Progenitor cell of endocrine pancreas (in vitro differentiated cells): ENCODE measurements around the gene PLK1. TPM values are rescaled to one million over a fixed set of nuclear protein-coding genes. Genes with fewer than 3 reads are reported as not detected.
"Not testable (repeated sequence)": the region's sequence is repeated elsewhere in the genome, so short reads cannot be mapped to it uniquely, and the experiment has no call there.

Experiments
- DNase-seq: peaks from one replicate; pipeline ENCODE4 v3.0.0; 2021; ENCODE audit warnings: low spot score; ENCODE audit not compliant: unreplicated experiment
- H3K27ac Mint-ChIP-seq: 2 replicates; pipeline ENCODE4 v1.8.0; 2021; ENCODE audit warnings: mild to moderate bottlenecking, moderate library complexity, mixed read lengths
- H3K27me3 Mint-ChIP-seq: 2 replicates; pipeline ENCODE4 v1.8.0; 2021; ENCODE audit warnings: mixed read lengths
- H3K36me3 Mint-ChIP-seq: 2 replicates; pipeline ENCODE4 v1.8.0; 2022; ENCODE audit warnings: mixed read lengths; ENCODE audit not compliant: insufficient read depth
- H3K4me1 Mint-ChIP-seq: 2 replicates; pipeline ENCODE4 v1.8.0; 2021; ENCODE audit warnings: low read depth, mixed read lengths
- H3K4me3 Mint-ChIP-seq: 2 replicates; pipeline ENCODE4 v1.8.0; 2021; ENCODE audit warnings: low read depth, mild to moderate bottlenecking, moderate library complexity, mixed read lengths
- H3K9me3 Mint-ChIP-seq: 2 replicates; pipeline ENCODE4 v1.8.0; 2021; ENCODE audit warnings: low read depth, mixed read lengths
- CTCF ChIP-seq: fragments of 200-600 bp; sonication (generic); IDR thresholded peaks from one replicate; pipeline ENCODE4 v1.5.0; 2021; ENCODE audit warnings: antibody characterized with exemption, mild to moderate bottlenecking; ENCODE audit not compliant: unreplicated experiment
- total RNA-seq: library from RNA; stranded (reverse); gene quantifications from 2 replicates; pipeline ENCODE4 v1.2.1, GENCODE V29; 2021

The PLK1 gene
- total RNA-seq, 1 donor from 2014 or later: 36.2 TPM

GRCh38 chr16:23724785-23725131 is 46.1 kb downstream of the PLK1 start:
- Mint-ChIP-seq H3K4me3 (no peak overlapping the region), H3K4me1 (no peaks in the 10 kb centered on the region), H3K36me3 (no peaks in the 10 kb centered on the region)

GRCh38 chr16:23726710-23727109 is 48.0 kb downstream of the PLK1 start:
- H3K27me3 Mint-ChIP-seq: peaks cover under 1% of the 10 kb centered on the region
- H3K4me1 Mint-ChIP-seq: no peaks in the 10 kb centered on the region
- H3K36me3 Mint-ChIP-seq: no peaks in the 10 kb centered on the region
- H3K4me3 Mint-ChIP-seq: no peak overlapping the region
- peaks cover 5% of the 10 kb centered on the region for H3K9me3 Mint-ChIP-seq
- H3K27ac Mint-ChIP-seq: no peak overlapping the region
- no peak for TF ChIP-seq CTCF
- DNase-seq: no peak

More at GRCh38 chr16:23724785-23725131, 46.1 kb downstream of the PLK1 start:
- no peak for TF ChIP-seq CTCF
- Mint-ChIP-seq H3K9me3 (peaks cover 5% of the 10 kb centered on the region), H3K27me3 (peaks cover 2% of the 10 kb centered on the region), H3K27ac (no peak overlapping the region)
- no peak for DNase-seq

- no peak overlapping the region for H3K4me3 Mint-ChIP-seq
- no peaks in the 10 kb centered on the region for H3K36me3 Mint-ChIP-seq
- no peaks in the 10 kb centered on the region for H3K4me1 Mint-ChIP-seq
- no peak overlapping the region for H3K27ac Mint-ChIP-seq
- H3K27me3 Mint-ChIP-seq: peaks cover 3% of the 10 kb centered on the region
- H3K9me3 Mint-ChIP-seq: peaks cover under 1% of the 10 kb centered on the region
- TF ChIP-seq CTCF: no peak
- no peak for DNase-seq
These were observed 49.4 kb downstream of the PLK1 start for GRCh38 chr16:23728112-23728477.

- H3K36me3 Mint-ChIP-seq: no peaks in the 10 kb centered on the region
- H3K4me3 Mint-ChIP-seq: no peak overlapping the region
- DNase-seq: no peak
- no peak for TF ChIP-seq CTCF
- H3K27me3 Mint-ChIP-seq: peaks cover 5% of the 10 kb centered on the region
- H3K27ac Mint-ChIP-seq: no peak overlapping the region
- no peaks in the 10 kb centered on the region for H3K9me3 Mint-ChIP-seq
- H3K4me1 Mint-ChIP-seq: no peaks in the 10 kb centered on the region
These were observed 51.1 kb downstream of the PLK1 start for GRCh38 chr16:23729503-23730424.

- H3K27ac Mint-ChIP-seq: no peak overlapping the region
- no peaks in the 10 kb centered on the region for H3K36me3 Mint-ChIP-seq
- H3K9me3 Mint-ChIP-seq: no peaks in the 10 kb centered on the region
- DNase-seq: no peak
- no peak for TF ChIP-seq CTCF
- peaks cover 17% of the 10 kb centered on the region for H3K27me3 Mint-ChIP-seq
- no peaks in the 10 kb centered on the region for H3K4me1 Mint-ChIP-seq
- H3K4me3 Mint-ChIP-seq: no peak overlapping the region
These were observed 55.6 kb downstream of the PLK1 start for GRCh38 chr16:23734176-23734893.

- not testable (repeated sequence) for H3K4me1 Mint-ChIP-seq, H3K27ac Mint-ChIP-seq, DNase-seq, H3K4me3 Mint-ChIP-seq, H3K9me3 Mint-ChIP-seq, H3K36me3 Mint-ChIP-seq
- peaks cover 20% of the 10 kb centered on the region for H3K27me3 Mint-ChIP-seq
These were observed 58.8 kb downstream of the PLK1 start for GRCh38 chr16:23737423-23738028.
